Measurements from ENCODE around the gene MKLN1.
"Not testable (repeated sequence)": the region's sequence is repeated elsewhere in the genome, so short reads cannot be mapped to it uniquely, and the experiment has no call there.

The MKLN1 gene

GRCh38 chr7:131501422-131501821 lies 173.7 kb downstream of the MKLN1 start:
- no peak for TF ChIP-seq CTCF (IDR thresholded peaks at IDR 0.05; ENCODE audit: low read depth, low read length, missing control alignments)
- no peak overlapping the region for H3K4me3 ChIP-seq (replicated peaks; ENCODE audit: low read depth, low read length)
- no peak for DNase-seq (ENCODE audit: extremely low read depth, low read depth)

GRCh38 chr7:131501930-131502685 lies 174.4 kb downstream of the MKLN1 start:
- TF ChIP-seq CTCF (IDR thresholded peaks at IDR 0.05; ENCODE audit: low read depth, low read length, missing control alignments), result no peak
- DNase-seq (ENCODE audit: extremely low read depth, low read depth), result no peak
- no peak overlapping the region for H3K4me3 ChIP-seq (replicated peaks; ENCODE audit: low read depth, low read length)

GRCh38 chr7:131502810-131503508 lies 175.3 kb downstream of the MKLN1 start:
- DNase-seq (ENCODE audit: extremely low read depth, low read depth), result peak; percentile 59
- H3K4me3 ChIP-seq (replicated peaks; ENCODE audit: low read depth, low read length), result no peak overlapping the region
- no peak for TF ChIP-seq CTCF (IDR thresholded peaks at IDR 0.05; ENCODE audit: low read depth, low read length, missing control alignments)

- no peak for TF ChIP-seq CTCF (IDR thresholded peaks at IDR 0.05; ENCODE audit: low read depth, low read length, missing control alignments)
- DNase-seq (ENCODE audit: extremely low read depth, low read depth), result no peak
- H3K4me3 ChIP-seq (replicated peaks; ENCODE audit: low read depth, low read length), result no peak overlapping the region
These were observed 176.0 kb downstream of the MKLN1 start for GRCh38 chr7:131503639-131504038.

DNA sequence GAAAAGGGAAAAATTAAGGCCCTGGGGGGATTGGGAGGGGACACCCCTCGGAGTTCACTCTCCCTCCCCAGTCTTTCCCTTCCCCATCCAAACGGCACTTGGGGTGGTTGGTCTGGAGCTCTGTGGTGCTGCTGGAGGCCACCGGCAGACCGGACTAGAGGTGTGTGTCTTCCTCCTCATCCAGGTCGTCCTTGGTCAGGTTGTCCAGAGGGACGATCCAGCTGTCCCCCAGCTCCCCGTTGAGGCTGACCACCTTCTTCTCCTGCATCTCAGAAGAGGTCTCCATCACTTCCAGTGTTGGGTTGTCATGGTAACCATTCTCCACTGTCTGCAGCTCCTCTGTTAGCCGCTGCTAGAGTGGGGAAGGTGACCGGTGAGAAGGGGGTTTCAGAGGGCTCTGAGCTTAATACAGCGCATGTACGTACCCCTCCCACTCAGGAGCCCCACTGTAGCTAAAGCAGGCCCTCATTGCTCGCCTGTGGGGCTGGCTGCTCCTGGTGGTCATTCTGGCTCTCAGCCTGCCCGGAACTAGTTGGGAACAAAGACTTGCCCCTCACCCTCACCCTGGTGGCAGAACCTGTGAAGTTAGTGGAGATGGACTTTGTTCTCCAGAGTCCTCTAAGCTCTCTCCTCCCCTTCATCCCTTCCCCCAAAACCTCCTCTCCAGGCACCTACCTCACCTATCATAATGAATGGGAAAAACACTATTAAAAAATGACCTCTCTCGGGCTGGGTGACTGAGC lies 176.7 kb downstream of the MKLN1 start:
- no peak overlapping the region for H3K4me3 ChIP-seq (replicated peaks; ENCODE audit: low read depth, low read length)
- DNase-seq (ENCODE audit: extremely low read depth, low read depth), result no peak
- no peak for TF ChIP-seq CTCF (IDR thresholded peaks at IDR 0.05; ENCODE audit: low read depth, low read length, missing control alignments)

DNA sequence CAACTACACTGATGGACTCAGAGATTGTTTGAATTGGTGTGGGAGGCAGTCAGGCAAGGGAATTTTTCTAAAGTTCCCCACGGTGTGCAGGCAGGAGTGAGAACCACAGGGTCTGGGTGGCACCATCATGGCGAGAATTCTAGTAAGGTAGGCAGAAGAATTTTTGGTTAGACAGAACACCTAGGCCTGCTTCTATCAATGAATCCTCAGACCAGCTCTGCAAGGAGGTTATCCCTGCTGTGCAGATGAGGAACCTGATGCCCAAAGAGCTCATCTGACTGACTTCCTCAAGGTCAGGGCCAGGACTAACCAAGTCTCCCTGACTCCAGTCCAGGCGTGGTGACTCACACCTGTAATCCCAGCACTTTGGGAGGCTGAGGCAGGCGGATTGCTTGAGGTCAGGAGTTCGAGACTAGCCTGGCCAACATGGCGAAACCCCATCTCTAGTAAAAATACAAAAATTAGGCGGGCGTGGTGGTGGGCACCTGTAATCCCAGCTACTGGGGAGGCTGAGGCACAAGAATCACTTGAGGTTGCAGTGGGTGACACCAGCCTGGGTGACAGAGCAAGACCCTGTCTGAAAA lies 177.5 kb downstream of the MKLN1 start:
- DNase-seq (ENCODE audit: extremely low read depth, low read depth); H3K4me3 ChIP-seq (replicated peaks; ENCODE audit: low read depth, low read length): not testable (repeated sequence)

Data from HFF-Myc (cell line).